GM18519 (cell line): Measurements from ENCODE around the gene C19orf47.

ENCODE experiments used
- ATAC-seq: cut with Tn5 transposase; IDR thresholded peaks from one replicate; pipeline ENCODE4 v1.9.1; 2021; ENCODE audit warnings: mild to moderate bottlenecking, moderate library complexity; ENCODE audit not compliant: unreplicated experiment, low FRiP score

Gene C19orf47

GRCh38 chr19:40271706-40272105 lies 76.5 kb downstream of the C19orf47 start:
- no peak for ATAC-seq

GRCh38 chr19:40270362-40271089 lies 77.7 kb downstream of the C19orf47 start:
- ATAC-seq = no peak
